H1 (cell line): Measurements from ENCODE around the gene FGFRL1. TPM values are rescaled to one million over a fixed set of nuclear protein-coding genes. Genes with fewer than 3 reads are reported as not detected.

Experiments
- CTCF ChIA-PET: fragments of 300-600 bp; sonication (Branson Sonifier 250); formaldehyde crosslinking; loops from one replicate; lab custom pipeline; 2021; ENCODE audit not compliant: partially characterized antibody; lab: Charles Lee
- POLR2A ChIA-PET: fragments of 300-600 bp; sonication (Branson Sonifier 250); formaldehyde crosslinking; loops from one replicate; lab custom pipeline; 2021; ENCODE audit warnings: inconsistent platforms; ENCODE audit not compliant: partially characterized antibody; lab: Charles Lee
- DNase-seq, 2 experiments: peaks; one replicate each; pipeline versions ENCODE4 v3.0.0 to v3.0.0-alpha.2; 2010 to 2022; ENCODE audit warnings: low spot score in 2 of 2, low read depth in 1 of 2, mixed read lengths in 1 of 2
- FAIRE-seq: peaks from 2 replicates; lab custom pipeline; 2011; peaks lifted over from hg19 to GRCh38; lab: Jason Lieb, UNC
- H2AFZ ChIP-seq: 2 replicates; pipeline ENCODE4 v1.8.1; 2012; ENCODE audit warnings: low read length, inconsistent platforms
- H2AK5ac ChIP-seq: 2 replicates; pipeline ENCODE4 v1.6.1; 2013; ENCODE audit warnings: low read depth, low read length
- H2BK120ac ChIP-seq: replicated peaks from 2 replicates; pipeline ENCODE3; 2013; ENCODE audit warnings: low read depth, low read length, inconsistent platforms
- H2BK12ac ChIP-seq: 2 replicates; pipeline ENCODE4 v1.6.1; 2013; ENCODE audit warnings: low read depth, low read length
- H2BK15ac ChIP-seq: 2 replicates; pipeline ENCODE4 v1.6.1; 2013; ENCODE audit warnings: low read length
- H2BK20ac ChIP-seq: 2 replicates; pipeline ENCODE4 v1.6.1; 2013; ENCODE audit warnings: low read length
- H2BK5ac ChIP-seq: 2 replicates; pipeline ENCODE4 v1.6.1; 2013; ENCODE audit warnings: low read depth, low read length
- H3K14ac ChIP-seq: 2 replicates; pipeline ENCODE4 v1.6.1; 2013; ENCODE audit warnings: inconsistent platforms; ENCODE audit not compliant: insufficient read length
- H3K18ac ChIP-seq: 2 replicates; pipeline ENCODE4 v1.6.1; 2013; ENCODE audit warnings: low read length; ENCODE audit errors: extremely low read depth
- H3K23ac ChIP-seq: 2 replicates; pipeline ENCODE4 v1.6.1; 2013; ENCODE audit warnings: inconsistent platforms; ENCODE audit not compliant: insufficient read length
- H3K23me2 ChIP-seq: 2 replicates; pipeline ENCODE4 v1.6.1; 2013; ENCODE audit warnings: low read depth, low read length
- H3K27ac ChIP-seq: 2 replicates; pipeline ENCODE4 v1.6.1; 2011; ENCODE audit warnings: low read depth, low read length, inconsistent platforms
- H3K27me3 ChIP-seq, 4 experiments: replicated peaks in 1 of 4; 1 replicate in 1 of 4; 2 replicates in 3 of 4; pipeline versions ENCODE4 v1.6.1 to v1.8.1; 2011 to 2013; ENCODE audit warnings: low read length in 3 of 4, mild to moderate bottlenecking in 3 of 4, inconsistent platforms in 2 of 4, mixed read lengths in 2 of 4, moderate library complexity in 1 of 4; ENCODE audit not compliant: control insufficient read depth in 3 of 4, insufficient read depth in 3 of 4; ENCODE audit errors: extremely low read depth in 1 of 4
- H3K36me3 ChIP-seq, 4 experiments: 2 replicates each; pipeline versions ENCODE4 v1.6.1 to v1.8.1; 2011 to 2013; ENCODE audit warnings: mild to moderate bottlenecking in 4 of 4, low read length in 3 of 4, moderate library complexity in 2 of 4, control low read depth in 1 of 4, inconsistent platforms in 1 of 4; ENCODE audit not compliant: insufficient read depth in 4 of 4, control insufficient read depth in 2 of 4
- H3K4ac ChIP-seq: replicated peaks from 2 replicates; pipeline ENCODE3; 2013; ENCODE audit warnings: low read length, low read depth, mixed read lengths, inconsistent platforms; ENCODE audit not compliant: insufficient read length
- H3K4me1 ChIP-seq, 4 experiments: replicated peaks in 1 of 4; 1 replicate in 1 of 4; 2 replicates in 3 of 4; pipeline versions ENCODE4 v1.6.1 to v1.8.1; 2011 to 2013; ENCODE audit warnings: low read length in 3 of 4, inconsistent platforms in 2 of 4, mixed read lengths in 1 of 4; ENCODE audit not compliant: insufficient read depth in 4 of 4, control insufficient read depth in 3 of 4
- H3K4me2 ChIP-seq, 2 experiments: 2 replicates each; pipeline versions ENCODE4 v1.6.1 to v1.8.1; 2011 to 2013; ENCODE audit warnings: low read depth in 2 of 2, low read length in 2 of 2, control low read depth in 1 of 2, inconsistent platforms in 1 of 2, mild to moderate bottlenecking in 1 of 2; ENCODE audit not compliant: insufficient read depth in 1 of 2
- H3K4me3 ChIP-seq, 4 experiments: fragments of 200-600, 300-600 bp in 1 of 4; sonication (generic), shearing (Covaris generic), sonication (Bioruptor Twin) in 1 of 4; 2 replicates each; pipeline versions ENCODE4 v1.5.1 to v1.8.1; 2011 to 2016; ENCODE audit warnings: low read length in 4 of 4, low read depth in 3 of 4, control low read depth in 2 of 4, inconsistent platforms in 2 of 4, mild to moderate bottlenecking in 2 of 4, mixed read lengths in 1 of 4, moderate library complexity in 1 of 4; ENCODE audit not compliant: insufficient read depth in 2 of 4; ENCODE audit errors: extremely low read depth in 1 of 4
- H3K56ac ChIP-seq: replicated peaks from 2 replicates; pipeline ENCODE3; 2013; ENCODE audit warnings: low read depth, mild to moderate bottlenecking, mixed read lengths, low read length, inconsistent platforms; ENCODE audit not compliant: insufficient read length
- H3K79me1 ChIP-seq: 2 replicates; pipeline ENCODE4 v1.6.1; 2013; ENCODE audit warnings: low read depth, low read length, control low read depth
- H3K79me2 ChIP-seq, 2 experiments: 2 replicates each; pipeline versions ENCODE4 v1.6.1 to v1.8.1; 2012 to 2013; ENCODE audit warnings: low read length in 2 of 2, mild to moderate bottlenecking in 2 of 2, inconsistent platforms in 1 of 2; ENCODE audit not compliant: insufficient read depth in 2 of 2, control insufficient read depth in 1 of 2
- H3K9ac ChIP-seq, 4 experiments: replicated peaks in 1 of 4; 1 replicate in 1 of 4; 2 replicates in 3 of 4; pipeline versions ENCODE4 v1.6.1 to v1.8.1; 2011 to 2013; ENCODE audit warnings: low read depth in 3 of 4, low read length in 3 of 4, control low read depth in 2 of 4, mild to moderate bottlenecking in 2 of 4, moderate library complexity in 2 of 4, inconsistent platforms in 1 of 4; ENCODE audit errors: extremely low read depth in 1 of 4
- H3K9me3 ChIP-seq, 2 experiments: 2 replicates each; pipeline versions ENCODE4 v1.6.1 to v1.8.1; 2012 to 2013; ENCODE audit warnings: mild to moderate bottlenecking in 2 of 2, moderate library complexity in 2 of 2, control low read depth in 1 of 2, inconsistent platforms in 1 of 2, low read depth in 1 of 2, low read length in 1 of 2, mixed read lengths in 1 of 2; ENCODE audit not compliant: insufficient read depth in 2 of 2
- H4K20me1 ChIP-seq, 2 experiments: replicated peaks in 1 of 2; 2 replicates each; pipeline versions ENCODE3 to v1.8.1; 2011 to 2013; ENCODE audit warnings: inconsistent platforms in 2 of 2, low read length in 2 of 2, mild to moderate bottlenecking in 1 of 2; ENCODE audit not compliant: insufficient read depth in 2 of 2, control insufficient read depth in 1 of 2
- H4K5ac ChIP-seq: 2 replicates; pipeline ENCODE4 v1.6.1; 2013; ENCODE audit warnings: low read length, low read depth, mixed read lengths, inconsistent platforms; ENCODE audit not compliant: insufficient read length
- H4K8ac ChIP-seq: 2 replicates; pipeline ENCODE4 v1.8.0; 2013; ENCODE audit warnings: mild to moderate bottlenecking, moderate library complexity, low read length, inconsistent platforms; ENCODE audit not compliant: insufficient read depth; ENCODE audit errors: extremely low read depth
- H4K91ac ChIP-seq: replicated peaks from 2 replicates; pipeline ENCODE3; 2013; ENCODE audit warnings: low read length, mixed read lengths, inconsistent platforms; ENCODE audit not compliant: insufficient read length
- ASH2L ChIP-seq: fragments of 200-600, 300-600 bp; sonication (generic); IDR thresholded peaks from one replicate; pipeline ENCODE4 v1.7.1; 2017; ENCODE audit warnings: low read length
- CHD1 ChIP-seq: IDR thresholded peaks from 2 replicates; pipeline ENCODE4 v1.6.1; 2012; ENCODE audit warnings: low read depth, low read length, improper control_type of control experiment
- CHD2 ChIP-seq: IDR thresholded peaks from 2 replicates; pipeline ENCODE4 v1.6.1; 2012; ENCODE audit warnings: low read length, improper control_type of control experiment
- EZH2 ChIP-seq: fragments of 200-600 bp; sonication (generic); IDR thresholded peaks from 2 replicates; pipeline ENCODE4 v1.7.1; 2012; ENCODE audit warnings: low read depth, mild to moderate bottlenecking, moderate library complexity, low read length, inconsistent platforms; ENCODE audit not compliant: severe bottlenecking
- HDAC2 ChIP-seq, 2 experiments: fragments of 300-600 bp in 1 of 2; sonication (generic) in 1 of 2; IDR thresholded peaks; 2 replicates each; pipeline ENCODE4 v1.6.1; 2011 to 2012; ENCODE audit warnings: low read depth in 2 of 2, low read length in 2 of 2, mild to moderate bottlenecking in 2 of 2, moderate library complexity in 2 of 2, borderline replicate concordance in 1 of 2, inconsistent platforms in 1 of 2
- KDM5A ChIP-seq: fragments of 200-600 bp; IDR thresholded peaks from 2 replicates; pipeline ENCODE4 v1.7.1; 2012; ENCODE audit warnings: mild to moderate bottlenecking, low read length, inconsistent platforms, mixed read lengths
- NANOG ChIP-seq: IDR thresholded peaks from 2 replicates; pipeline ENCODE4 v1.6.1; 2011; ENCODE audit warnings: low read length, low read depth, mild to moderate bottlenecking, inconsistent platforms; ENCODE audit not compliant: insufficient read depth, poor library complexity, severe bottlenecking
- NRF1 ChIP-seq: IDR thresholded peaks from 2 replicates; pipeline ENCODE4 v1.6.1; 2011; ENCODE audit warnings: mild to moderate bottlenecking, low read depth, low read length, improper control_type of control experiment
- POU5F1 ChIP-seq: IDR thresholded peaks from 2 replicates; pipeline ENCODE4 v1.6.1; 2011; ENCODE audit warnings: low read depth, mild to moderate bottlenecking, low read length, moderate library complexity
- SIX5 ChIP-seq: IDR thresholded peaks from 2 replicates; pipeline ENCODE4 v1.6.1; 2011; ENCODE audit warnings: mild to moderate bottlenecking, low read depth, low read length
- TAF7 ChIP-seq: optimal IDR thresholded peaks from 2 replicates; pipeline ENCODE3; 2011; ENCODE audit warnings: low read depth, mild to moderate bottlenecking, inconsistent platforms, low read length, moderate library complexity, borderline replicate concordance
- WGBS, 2 experiments: shearing (Covaris generic) in 1 of 2; methylation state at CpG; one replicate each; pipeline versions ENCODE4 v1.1.6 to v1.1.7; 2013 to 2015; ENCODE audit warnings: low lambda C conversion rate in 2 of 2, mixed read lengths in 2 of 2, inconsistent platforms in 1 of 2, low coverage in 1 of 2, missing lambda C conversion rate in 1 of 2; ENCODE audit not compliant: insufficient replicate concordance in 2 of 2, insufficient coverage in 1 of 2, insufficient read length in 1 of 2; ENCODE audit errors: extremely low coverage in 1 of 2, missing lambda C conversion rate in 1 of 2; 5-methylcytosine and 5-hydroxymethylcytosine counted together
- polyA plus RNA-seq, 7 experiments: library from polyadenylated mRNA; depleted of rRNA in 3 of 7; stranded (reverse) in 5 of 7; unstranded in 2 of 7; fragments of >200 nt in 5 of 7; fragments of 200-250 nt in 2 of 7; gene quantifications; 1 replicate in 5 of 7; 2 replicates in 1 of 7; 4 replicates in 1 of 7; pipeline versions ENCODE4 v1.2.1 to v1.2.3, GENCODE V29; 2011 to 2013; ENCODE audit warnings: missing spikeins in 2 of 7, mixed read lengths in 2 of 7
- total RNA-seq: library from RNA; stranded (reverse); fragmentation: NEBNext Ultra II Directional; extraction: Animal tissue kit (Norgen Biotek cat#: 25700); gene quantifications from 2 replicates; pipeline ENCODE4 v1.2.1, GENCODE V29; 2021

Gene FGFRL1
- total and polyA plus RNA-seq, 2 of the 8 experiments (the other 6 are each of a cell fraction or from before 2014, with no cell fraction given): 18.9 to 34.6 TPM

DNA sequence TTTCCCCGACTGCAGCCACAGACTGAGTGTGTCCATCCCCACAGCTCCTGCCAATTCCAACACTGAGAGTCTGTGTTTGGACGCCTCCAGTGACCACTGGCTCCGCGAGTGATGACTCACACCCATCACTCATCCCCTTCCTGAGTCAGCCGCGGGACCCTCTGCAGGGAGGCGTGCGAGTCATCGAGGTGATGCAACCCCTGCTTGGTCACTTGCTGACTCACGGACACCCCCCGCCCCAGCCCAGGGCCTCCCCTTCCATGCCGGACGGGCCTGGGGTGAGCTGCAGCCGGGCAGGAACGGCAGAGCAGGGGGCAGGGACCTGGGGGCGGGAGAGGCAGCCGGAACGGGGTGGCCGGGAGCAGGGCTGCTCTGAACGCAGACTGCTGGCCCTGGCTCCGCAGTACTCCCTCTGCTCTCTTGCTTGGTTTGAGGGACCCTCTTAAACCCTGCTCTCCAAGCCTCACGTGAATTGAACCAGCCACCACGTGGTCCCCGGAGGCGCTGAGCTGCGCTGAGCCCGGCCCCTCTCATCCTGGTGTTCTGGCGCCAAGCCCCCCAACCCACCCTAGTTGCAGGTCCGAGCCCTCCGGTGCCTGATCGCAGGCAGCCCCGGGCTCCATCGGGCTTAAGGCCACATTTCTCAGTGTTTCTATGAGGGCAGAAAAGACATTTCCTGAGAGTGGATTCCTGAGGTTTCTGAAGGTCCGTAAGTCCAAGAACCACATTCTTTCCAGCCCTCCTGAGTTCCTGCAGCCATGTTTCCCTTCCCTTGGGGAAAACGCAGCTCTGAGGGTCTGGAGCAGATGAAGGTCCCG, 32.4 kb downstream of the FGFRL1 start:
- H3K79me2 ChIP-seq: no peaks in the 10 kb centered on the region
- H4K20me1 ChIP-seq: peaks cover 0 to 2% of the 10 kb centered on the region in 2 experiments
- H2BK15ac ChIP-seq: peak overlapping the region; percentile 99
- H2AK5ac ChIP-seq: peak overlapping the region; percentile 100
- CTCF ChIA-PET: interaction anchor here (0.7 to 1.2 kb wide), 4 partner anchors 10 to 33 kb away, joined by 3 to 4 read pairs (median 3); no protein-coding TSS in a partner anchor
- peaks cover 14% of the 10 kb centered on the region for H3K23me2 ChIP-seq
- DNase-seq: peak; percentile 63 to 73
- H3K79me1 ChIP-seq: no peaks in the 10 kb centered on the region
- peak overlapping the region; percentile 91; the same call in 1 of the 2 replicates for H4K8ac ChIP-seq
- H3K4me3 ChIP-seq: no peak overlapping the region
- H2BK5ac ChIP-seq: peak overlapping the region; percentile 92
- no peaks in the 10 kb centered on the region for H3K9me3 ChIP-seq
- H3K9ac ChIP-seq: no peak overlapping the region; a peak in 1 of 7 replicates
- POLR2A ChIA-PET: interaction anchor here (1.2 to 1.3 kb wide), 2 partner anchors 9 to 11 kb away, joined by 3 to 5 read pairs; no protein-coding TSS in a partner anchor
- peak overlapping the region in 1 of 2 experiments; percentile 26; a peak in 1 of 4 replicates for H3K4me2 ChIP-seq
- H3K27ac ChIP-seq: no peak overlapping the region; the same call in 1 of the 2 replicates
- H2BK20ac ChIP-seq: peak overlapping the region; percentile 99
- H2AFZ ChIP-seq: peak overlapping the region; percentile 42; the same call in 1 of the 2 replicates
- H3K18ac ChIP-seq: peak overlapping the region; percentile 87
- H2BK12ac ChIP-seq: peak overlapping the region; percentile 98
- no peak for FAIRE-seq
- H3K4me1 ChIP-seq: peaks cover 0 to 26% (median 15%) of the 10 kb centered on the region in 4 experiments; a peak in 6 of 7 replicates
- H3K27me3 ChIP-seq: peaks cover 0 to 6% (median 0%) of the 10 kb centered on the region in 4 experiments; a peak in 3 of 7 replicates
- H3K36me3 ChIP-seq: no peaks in the 10 kb centered on the region
- no peak overlapping the region for H3K23ac ChIP-seq
- peak overlapping the region; percentile 87 for H2BK120ac ChIP-seq
- WGBS, 2 experiments: 68% methylated on average over 28 of the region's 36 CpGs; no CpG with 5 or more reads in 1 of the 2 experiments
- peak overlapping the region; percentile 46 for H3K56ac ChIP-seq
- peak overlapping the region; percentile 100 for H3K4ac ChIP-seq
- H3K14ac ChIP-seq: no peak overlapping the region
- H4K91ac ChIP-seq: peak overlapping the region; percentile 99
- H4K5ac ChIP-seq: peak overlapping the region; percentile 48
- TF ChIP-seq TAF7 (no peak), HDAC2 (IDR thresholded peaks at IDR 0.05; ENCODE audit: borderline replicate concordance in 1 of 2, low read depth in 2 of 2, low read length in 2 of 2) (no peak), SIX5 (no peak), NANOG (no peak), POU5F1 (no peak), KDM5A (no peak), NRF1 (no peak), ASH2L (no peak), EZH2 (no peak), CHD1 (no peak), CHD2 (no peak)
